CD4-positive, alpha-beta T cell treated with Interleukin-17A for 1 hour (primary cell): Measurements from ENCODE around the gene SLC39A7.

Experiments
- DNase-seq: peaks from one replicate; pipeline ENCODE4 v3.0.0-alpha.2; 2020

Gene SLC39A7

DNA sequence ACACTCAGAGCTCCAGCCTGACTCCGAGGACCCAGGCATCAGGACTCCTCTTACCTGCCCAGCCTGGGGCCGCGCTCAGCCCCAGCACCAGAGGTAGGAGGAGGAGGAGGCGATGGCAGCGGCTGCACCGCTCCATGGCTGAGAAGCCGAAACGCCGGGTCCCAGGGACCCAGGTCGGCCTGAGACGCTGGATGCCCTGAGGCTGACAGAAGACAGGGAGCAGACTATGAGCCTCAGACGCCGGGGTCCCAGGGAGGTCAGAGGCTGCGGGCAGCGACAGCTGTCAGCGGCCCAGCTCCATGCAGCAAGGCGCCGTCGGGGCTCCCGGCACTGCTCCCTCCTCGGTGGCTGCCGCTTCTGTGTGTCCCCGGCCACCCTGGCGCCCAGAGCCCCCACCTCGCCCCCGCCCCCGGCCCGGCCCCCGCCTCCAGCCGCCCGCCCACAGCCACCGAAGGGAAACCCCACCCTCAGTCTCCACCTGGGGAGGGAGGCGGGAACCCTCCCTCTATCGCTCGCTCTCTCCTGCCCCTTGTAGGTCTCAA is 8.5 kb upstream of the SLC39A7 start, which contains the start of gene COL11A2:
COL11A2 (minus strand) TSS at position 363 of the 542 bp plus-strand sequence; CDS start at position 136, 227 bp downstream.
- DNase-seq: peak; percentile 45

DNA sequence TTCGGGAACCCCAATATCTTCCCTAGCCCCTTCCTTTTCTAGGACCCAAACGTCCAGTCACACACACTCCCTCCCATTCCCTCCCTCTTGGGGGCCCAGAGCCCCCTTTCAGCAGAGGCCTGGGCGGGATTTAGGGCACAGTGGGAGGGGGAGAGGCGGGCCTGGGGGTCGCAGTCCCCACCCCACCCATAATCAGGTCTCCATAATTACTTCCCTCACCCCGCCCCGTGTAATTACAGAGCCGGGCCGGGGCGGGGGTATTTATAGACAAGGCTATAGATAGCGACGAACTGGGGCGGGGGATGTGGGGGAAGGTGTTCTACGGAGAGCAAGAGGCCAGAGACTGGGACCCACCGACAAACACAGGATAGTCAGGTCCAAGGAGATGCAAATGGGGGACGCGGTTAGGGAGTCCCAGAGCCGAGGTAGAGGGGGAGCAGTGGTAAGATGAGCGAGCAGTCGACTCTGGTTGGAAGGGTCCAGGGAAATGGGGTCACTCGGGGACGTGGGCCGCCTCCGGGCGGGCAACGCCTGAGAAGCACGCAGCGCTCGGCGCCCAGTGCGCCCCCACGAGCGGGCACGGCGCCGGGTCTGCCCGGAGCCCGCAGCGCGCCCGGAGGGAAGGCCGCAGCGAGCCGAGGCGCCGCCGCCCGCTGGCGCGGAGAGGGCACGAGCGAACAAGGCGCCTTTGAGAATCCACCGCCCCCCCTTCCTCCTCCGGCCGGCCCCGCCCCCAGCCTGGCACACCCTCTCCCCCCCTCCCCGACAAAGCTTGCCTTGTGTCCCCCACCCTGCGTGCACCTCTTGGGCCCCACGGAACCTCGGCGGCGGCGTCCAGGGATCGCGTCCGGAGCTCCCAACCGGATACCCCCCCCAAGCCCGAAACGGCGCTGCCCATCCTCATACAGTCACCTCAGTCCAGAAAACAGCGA is 7.7 kb upstream of the SLC39A7 start:
- DNase-seq: peak; percentile 30

DNA sequence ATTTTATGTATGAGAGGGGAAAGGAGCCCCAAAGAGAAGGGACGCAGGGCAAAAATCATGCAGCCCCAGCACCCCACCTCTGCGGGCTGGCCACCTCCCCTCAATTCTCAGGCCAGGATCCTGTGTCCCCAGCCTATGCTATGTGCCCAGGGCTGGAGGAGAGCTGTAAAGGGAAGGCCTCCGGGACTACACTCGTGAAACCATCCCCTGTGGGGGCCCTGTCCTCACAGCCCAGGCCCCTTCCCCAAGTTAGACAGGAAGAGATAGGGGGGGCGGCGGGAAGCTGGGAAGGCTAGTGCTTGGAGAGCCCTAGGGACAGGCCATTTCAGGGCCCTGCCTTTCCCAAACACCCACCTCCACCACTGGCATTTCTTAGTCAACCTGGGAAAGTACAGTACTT is 7.0 kb upstream of the SLC39A7 start:
- no peak for DNase-seq

DNA sequence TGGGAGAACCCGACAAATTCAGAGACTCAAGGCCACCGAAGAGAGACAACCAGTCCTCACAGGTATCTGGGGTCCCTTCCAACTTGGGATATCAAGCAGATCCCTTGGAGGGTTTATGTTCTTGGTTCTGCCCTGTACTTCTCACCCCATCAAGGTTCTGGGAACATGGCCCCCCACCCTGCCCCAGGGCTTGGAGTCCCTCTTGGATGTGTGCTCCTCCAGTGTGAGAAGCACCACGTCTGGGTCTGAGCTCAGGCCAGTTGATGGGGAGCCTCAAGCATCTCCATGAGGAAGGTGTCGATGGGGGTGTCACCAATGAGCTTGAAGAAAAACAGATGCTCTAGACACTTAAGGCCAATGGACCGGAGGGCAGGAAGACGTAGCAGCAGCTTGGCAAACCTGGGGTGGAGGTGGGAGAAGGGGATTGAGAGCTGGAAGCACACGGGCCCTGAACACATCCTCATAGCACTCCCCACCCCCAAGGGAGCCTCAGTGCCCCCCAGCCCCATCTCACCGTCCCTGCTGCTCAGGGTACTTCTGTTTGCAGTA is 6.2 kb upstream of the SLC39A7 start:
- no peak for DNase-seq

DNA sequence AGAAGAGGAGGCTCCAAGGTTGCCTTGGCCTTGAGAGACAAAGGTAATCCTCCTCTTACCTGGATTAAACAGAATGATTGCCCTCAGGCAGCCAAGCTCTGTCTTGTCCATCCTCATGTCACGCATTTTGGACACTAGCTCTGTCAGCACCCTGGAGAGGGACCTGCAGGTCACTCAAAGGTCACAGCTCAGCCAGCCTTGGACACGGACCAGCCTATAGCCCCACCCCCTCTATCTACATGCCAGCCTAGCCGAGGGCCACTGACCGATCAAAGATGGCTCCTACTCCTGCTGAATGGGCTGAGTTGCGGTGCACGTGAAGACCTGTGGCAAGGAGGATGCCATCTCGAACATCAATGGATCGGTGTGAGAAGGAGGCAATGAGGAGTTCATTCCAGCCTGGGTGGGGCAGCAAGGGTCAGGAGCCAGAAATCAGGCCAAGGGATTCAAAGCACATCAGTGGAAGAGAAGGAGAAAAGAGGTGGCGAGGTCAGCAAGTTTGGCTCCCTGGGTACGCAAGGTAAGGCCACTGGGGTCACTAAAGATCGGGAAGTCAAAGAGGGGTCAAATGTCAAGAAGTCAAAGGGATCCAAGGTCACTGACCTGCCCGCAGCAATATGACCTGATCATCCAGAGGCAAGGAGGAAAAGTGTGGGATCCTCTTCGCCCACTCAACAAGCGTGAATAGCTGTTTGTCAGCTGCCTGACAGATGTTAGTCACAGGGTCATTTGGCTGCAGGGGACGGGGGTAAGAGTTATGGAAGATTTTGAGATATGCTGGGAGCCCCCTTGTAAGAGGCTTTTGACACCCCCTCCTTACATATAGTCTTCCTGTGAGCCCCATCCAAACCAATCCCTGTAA is 5.1 kb upstream of the SLC39A7 start:
- no peak for DNase-seq

DNA sequence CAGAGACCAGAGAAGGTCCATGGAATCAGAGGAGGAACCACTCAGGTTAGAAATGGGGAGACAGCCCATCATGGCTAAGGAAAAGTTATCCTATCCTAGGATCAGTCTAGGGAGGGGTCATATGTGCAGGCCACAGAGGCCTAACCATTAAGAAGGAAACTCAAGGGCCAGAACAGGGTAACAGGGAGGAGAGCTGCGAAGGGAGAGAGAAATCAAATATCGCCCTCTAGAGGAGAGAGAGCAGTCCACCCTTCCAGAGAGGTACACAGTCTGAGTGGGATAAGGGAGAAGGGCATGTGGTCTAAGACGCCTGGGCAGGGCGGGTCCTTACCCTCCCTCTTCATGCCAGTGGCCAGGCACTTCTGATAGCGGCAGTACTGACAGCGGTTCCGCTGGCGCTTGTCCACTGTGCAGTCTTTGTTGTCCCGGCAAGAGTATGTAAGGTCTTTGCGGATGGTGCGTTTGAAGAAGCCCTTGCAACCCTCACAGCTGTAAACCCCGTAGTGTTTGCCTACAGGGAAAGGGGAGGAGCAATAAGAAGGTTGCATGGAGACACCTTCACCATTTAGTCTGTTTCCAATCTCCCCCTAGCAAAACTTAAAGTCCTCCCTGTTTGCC is 3.1 kb upstream of the SLC39A7 start:
- peak; percentile 72 for DNase-seq

DNA sequence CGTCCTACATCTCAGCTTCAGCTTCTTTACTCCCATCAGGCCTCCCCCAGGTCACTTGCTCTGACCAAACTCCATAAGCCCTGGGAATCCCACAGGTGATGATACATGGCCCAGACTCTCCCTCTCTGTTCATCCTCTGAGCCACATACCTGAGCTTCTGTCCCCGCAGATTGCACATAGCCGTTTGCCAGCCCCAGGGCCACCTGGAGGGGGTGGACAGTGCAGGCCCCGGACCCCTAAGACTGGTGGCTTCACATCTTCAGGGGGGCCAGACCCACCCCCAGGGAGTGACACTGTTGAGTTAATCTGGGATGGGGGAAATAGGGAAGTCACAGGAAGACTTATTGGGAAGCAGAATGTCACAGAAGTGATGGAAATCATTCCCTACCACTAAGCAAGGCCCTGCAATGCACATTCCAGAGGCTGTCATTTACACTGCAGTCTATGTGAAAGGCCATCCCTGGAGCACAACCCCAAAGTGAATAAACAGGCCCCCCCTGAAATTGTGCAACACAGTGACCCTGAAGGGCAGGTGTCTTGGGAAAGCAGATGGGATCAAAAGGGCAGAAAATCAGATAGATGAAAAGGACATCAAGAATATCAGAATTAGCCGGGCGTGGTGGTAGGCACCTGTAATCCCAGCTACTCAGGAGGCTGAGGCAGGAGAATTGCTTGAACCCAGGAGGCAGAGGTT is 2.4 kb upstream of the SLC39A7 start:
- no peak for DNase-seq

DNA sequence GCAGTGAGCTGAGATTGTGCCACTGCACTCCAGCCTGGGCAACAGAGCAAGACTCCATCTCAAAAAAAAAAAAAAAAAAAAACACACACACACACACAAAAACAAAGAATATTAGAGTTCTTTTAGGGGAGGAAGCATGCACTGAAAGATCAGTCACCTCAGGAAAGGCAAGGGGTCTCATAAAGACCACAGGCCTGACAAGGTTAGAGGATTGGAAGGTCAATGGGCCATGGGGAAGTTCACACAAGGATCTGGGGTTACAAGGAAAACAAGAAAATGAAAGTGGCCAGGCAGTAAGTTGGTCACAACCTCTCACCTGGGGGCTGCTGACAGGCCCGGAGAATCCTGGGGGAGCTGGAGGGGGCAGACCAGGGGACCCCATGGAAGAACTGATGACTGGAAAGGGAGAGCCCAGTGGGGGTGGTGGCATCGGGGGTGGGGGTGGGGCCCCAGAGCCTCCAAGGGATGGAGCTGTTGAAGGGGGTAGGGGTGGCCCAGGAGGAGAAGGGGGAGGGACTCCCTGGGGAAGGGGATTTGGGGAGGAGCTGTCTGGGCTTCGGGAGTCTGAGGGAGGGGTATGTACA is 1.7 kb upstream of the SLC39A7 start:
- DNase-seq: no peak

DNA sequence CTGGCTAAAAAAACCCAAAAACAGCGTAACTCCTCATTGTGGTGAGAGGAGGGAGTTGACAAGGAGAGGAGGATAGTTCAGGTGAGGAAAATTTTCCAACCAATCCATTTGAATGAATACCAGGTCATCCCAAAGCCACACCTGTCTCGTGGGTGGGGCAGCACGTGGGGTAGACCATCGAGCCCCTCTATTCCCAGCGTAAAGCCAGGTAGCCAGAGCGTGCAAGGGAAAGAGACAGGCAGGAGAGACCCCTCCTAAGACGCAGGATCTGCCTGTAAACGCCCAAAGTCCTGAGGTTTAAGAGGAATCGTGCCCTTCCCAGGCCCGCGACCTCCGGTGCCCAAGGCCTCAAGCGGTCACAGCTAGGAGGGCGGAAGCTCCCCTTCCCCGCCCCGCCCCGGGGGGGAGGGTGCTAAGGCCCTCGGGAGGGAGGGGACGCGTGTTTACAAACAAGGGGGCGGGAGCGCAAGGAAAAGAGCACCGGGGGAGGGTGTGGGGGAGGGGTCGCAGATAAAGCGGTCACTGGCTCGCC is 914 bp upstream of the SLC39A7 start:
- DNase-seq: no peak

DNA sequence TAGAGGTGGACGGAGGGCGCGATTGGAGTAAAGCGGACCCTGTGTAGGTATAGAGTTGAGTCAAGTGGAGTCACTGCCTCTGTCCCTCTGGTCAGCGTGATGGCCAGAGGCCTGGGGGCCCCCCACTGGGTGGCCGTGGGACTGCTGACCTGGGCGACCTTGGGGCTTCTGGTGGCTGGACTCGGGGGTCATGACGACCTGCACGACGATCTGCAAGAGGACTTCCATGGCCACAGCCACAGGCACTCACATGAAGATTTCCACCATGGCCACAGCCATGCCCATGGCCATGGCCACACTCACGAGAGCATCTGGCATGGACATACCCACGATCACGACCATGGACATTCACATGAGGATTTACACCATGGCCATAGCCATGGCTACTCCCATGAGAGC is 479 bp downstream of the SLC39A7 start:
- DNase-seq: no peak

DNA sequence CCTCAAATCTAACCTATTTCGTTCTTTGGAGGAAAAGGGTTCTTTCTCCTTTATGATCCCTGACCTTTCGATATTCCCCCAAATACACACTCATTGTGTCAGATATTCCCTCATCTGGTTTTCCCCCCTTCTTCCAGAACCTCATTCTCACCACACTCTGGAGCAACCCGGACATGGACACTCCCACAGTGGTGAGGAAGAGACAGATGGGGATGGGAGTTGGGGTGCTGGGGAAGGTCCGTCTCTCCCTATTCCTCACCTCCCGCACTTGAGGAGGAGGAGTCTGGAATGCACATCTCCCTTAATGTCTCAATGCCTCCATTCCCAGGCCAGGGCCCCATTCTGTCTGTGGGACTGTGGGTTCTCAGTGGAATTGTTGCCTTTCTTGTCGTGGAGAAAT is 1.3 kb downstream of the SLC39A7 start:
- no peak for DNase-seq

DNA sequence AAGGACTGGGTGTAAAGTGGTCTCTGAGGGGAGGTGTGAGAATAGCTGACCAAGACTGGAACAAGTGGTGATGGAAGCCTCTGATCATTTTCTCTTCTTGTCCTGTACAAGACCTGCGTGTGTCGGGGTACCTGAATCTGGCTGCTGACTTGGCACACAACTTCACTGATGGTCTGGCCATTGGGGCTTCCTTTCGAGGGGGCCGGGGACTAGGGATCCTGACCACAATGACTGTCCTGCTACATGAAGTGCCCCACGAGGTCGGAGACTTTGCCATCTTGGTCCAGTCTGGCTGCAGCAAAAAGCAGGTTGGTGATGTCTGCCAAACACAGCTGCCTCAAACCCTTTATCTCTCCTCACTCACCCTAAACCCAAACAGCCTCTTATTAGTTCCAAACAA is 2.1 kb downstream of the SLC39A7 start:
- DNase-seq: no peak

DNA sequence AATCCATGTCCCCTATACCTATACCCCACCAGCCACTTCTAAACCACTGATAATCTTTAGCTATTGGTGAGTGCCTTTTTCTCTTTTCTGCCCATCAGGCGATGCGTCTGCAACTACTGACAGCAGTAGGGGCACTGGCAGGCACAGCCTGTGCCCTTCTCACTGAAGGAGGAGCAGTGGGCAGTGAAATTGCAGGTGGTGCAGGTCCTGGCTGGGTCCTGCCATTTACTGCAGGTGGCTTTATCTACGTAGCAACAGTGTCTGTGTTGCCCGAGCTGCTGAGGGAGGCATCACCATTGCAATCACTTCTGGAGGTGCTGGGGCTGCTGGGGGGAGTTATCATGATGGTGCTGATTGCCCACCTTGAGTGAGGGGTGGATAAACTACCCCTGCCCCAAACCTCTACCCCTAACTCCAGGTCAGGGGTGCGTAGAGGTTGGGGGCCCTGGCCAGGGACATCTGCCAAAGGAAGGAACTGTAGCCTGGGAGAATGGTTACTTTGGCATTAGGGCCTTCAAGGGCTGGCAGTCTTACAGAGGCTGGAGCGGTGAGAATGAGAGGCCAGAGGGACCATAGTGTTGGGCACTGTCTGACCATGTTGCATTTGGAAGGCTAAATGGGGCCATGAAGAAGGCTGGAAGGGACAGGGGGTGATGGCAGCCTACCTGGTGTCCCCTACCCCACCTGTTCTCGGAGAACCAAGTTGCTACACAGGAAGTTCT is 2.9 kb downstream of the SLC39A7 start:
- DNase-seq: no peak

DNA sequence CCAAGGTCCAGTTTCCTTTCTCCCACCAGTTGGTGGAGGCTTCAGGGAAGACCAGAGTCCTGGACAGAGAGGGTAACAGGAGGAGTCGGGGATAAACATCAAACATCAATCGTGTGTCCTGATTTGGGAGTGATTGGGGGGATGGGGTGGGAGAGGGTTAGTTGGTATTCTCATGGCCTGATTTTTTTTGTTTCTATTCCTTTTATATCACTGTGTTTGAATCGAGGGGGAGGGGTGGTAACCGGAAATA is 3.4 kb downstream of the SLC39A7 start:
- DNase-seq: no peak

DNA sequence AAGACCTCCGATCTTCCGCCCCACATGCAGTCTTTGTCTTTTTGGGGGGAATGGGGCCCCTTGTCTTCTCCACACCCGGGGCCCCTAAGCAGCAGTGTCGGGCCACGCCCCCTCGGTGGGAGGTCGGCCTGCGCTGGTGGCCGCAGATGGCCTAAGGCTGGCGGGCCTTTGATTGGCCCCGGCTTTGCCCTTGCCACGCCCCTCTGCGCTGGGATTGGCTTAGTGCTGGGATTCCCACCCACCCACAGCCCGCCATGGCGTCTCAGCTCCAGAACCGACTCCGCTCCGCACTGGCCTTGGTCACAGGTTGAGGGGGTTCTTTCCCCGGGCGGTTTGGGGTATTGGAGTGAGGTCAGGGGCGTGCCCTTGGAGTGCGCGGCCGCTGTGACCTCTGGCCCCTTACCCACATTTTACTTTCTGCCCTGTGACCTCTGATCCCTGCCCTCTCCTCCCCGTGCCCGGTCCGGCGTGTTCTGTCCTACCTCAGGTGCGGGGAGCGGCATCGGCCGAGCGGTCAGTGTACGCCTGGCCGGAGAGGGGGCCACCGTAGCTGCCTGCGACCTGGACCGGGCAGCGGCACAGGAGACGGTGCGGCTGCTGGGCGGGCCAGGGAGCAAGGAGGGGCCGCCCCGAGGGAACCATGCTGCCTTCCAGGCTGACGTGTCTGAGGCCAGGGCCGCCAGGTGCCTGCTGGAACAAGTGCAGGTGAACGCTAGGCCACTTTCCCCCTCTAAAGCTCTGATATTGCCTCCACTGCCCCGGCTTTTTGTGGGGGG is 3.9 kb downstream of the SLC39A7 start, which contains the start of gene HSD17B8:
HSD17B8 (plus strand) TSS at position 241 of the 776 bp plus-strand sequence; CDS start at position 255, 14 bp downstream.
- peak; percentile 94 for DNase-seq

DNA sequence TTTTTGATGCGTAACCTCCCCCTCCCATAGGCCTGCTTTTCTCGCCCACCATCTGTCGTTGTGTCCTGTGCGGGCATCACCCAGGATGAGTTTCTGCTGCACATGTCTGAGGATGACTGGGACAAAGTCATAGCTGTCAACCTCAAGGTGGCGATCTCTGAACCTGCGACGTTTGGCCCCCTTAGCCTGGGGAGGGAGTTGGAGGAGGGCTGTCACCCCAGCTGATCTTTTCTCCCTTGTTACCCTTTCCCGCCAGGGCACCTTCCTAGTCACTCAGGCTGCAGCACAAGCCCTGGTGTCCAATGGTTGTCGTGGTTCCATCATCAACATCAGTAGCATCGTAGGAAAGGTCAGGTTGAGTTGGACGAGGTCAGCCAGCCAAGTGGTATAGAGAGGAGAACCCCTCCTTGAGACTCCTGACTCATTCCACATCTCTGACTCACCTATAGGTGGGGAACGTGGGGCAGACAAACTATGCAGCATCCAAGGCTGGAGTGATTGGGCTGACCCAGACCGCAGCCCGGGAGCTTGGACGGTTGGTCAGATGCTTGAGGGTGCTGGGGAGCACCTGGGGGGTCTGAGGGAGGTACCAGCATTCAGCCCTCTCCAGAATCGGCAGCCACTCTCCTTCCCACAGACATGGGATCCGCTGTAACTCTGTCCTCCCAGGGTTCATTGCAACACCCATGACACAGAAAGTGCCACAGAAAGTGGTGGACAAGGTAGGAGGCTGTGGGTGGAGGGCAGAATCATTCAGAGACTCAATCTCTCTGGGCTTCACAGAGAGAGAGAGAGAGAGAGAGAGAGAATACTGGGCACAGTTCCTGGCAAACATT is 4.7 kb downstream of the SLC39A7 start:
- DNase-seq: peak; percentile 41

DNA sequence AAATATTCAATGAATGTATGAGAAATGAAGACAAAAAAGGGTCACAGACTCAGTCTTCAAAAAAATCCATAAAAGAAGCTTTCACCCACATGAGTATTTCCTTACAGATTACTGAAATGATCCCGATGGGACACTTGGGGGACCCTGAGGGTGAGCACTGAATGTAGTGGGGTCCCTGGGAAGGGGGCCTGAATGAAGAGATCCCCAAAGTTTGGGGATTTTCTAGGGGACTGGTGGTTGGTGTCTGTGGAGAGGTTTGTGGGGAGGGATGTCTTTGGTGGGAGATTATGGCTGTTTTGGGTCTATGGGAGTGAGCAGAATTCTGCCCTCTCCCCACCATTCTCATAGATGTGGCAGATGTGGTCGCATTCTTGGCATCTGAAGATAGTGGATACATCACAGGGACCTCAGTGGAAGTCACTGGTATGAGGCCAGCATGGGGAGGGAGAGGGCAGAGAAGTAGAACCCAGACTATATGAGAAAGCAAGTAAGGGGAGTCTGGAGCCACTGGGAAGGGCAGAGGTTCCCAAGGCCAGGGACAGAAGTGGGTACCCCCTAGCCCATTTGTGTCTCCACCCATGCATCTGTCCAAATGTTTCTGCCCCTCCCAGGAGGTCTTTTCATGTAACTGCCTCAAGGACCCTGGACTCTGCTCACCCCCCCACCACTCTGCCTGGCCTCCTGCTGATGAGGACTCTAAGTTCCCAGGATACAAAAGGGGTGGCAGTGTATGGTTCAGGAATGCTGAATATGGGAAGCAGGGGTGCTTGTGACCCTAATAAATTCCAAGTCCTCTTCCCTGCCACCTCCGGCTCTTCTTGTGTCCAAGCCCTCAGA is 5.6 kb downstream of the SLC39A7 start:
- DNase-seq: no peak
